Thyroid gland (tissue), 4 donors: ENCODE data around the gene PDXDC1.
A peak's percentile ranks its signal among the peaks of the same experiment; 100 is the strongest.

Experiments used
- POLR2A ChIP-seq, 2 donors: fragments of 450-650 bp; IDR thresholded peaks; one replicate each; pipeline ENCODE4 v1.6.1; 2017; ENCODE audit warnings: antibody characterized with exemption in 2 of 2, mild to moderate bottlenecking in 2 of 2, moderate library complexity in 1 of 2
- TF ChIP-seq, protein P1 (sequence below), 6 experiments: fragments of 200-600 bp in 3 of 6; fragments of 450-650 bp in 3 of 6; sonication (generic) in 3 of 6; IDR thresholded peaks; one replicate each; pipeline ENCODE4 v1.5.1; 2016 to 2019; ENCODE audit warnings: antibody characterized with exemption in 6 of 6, mild to moderate bottlenecking in 2 of 6, inconsistent platforms in 1 of 6, moderate library complexity in 1 of 6

DNA sequence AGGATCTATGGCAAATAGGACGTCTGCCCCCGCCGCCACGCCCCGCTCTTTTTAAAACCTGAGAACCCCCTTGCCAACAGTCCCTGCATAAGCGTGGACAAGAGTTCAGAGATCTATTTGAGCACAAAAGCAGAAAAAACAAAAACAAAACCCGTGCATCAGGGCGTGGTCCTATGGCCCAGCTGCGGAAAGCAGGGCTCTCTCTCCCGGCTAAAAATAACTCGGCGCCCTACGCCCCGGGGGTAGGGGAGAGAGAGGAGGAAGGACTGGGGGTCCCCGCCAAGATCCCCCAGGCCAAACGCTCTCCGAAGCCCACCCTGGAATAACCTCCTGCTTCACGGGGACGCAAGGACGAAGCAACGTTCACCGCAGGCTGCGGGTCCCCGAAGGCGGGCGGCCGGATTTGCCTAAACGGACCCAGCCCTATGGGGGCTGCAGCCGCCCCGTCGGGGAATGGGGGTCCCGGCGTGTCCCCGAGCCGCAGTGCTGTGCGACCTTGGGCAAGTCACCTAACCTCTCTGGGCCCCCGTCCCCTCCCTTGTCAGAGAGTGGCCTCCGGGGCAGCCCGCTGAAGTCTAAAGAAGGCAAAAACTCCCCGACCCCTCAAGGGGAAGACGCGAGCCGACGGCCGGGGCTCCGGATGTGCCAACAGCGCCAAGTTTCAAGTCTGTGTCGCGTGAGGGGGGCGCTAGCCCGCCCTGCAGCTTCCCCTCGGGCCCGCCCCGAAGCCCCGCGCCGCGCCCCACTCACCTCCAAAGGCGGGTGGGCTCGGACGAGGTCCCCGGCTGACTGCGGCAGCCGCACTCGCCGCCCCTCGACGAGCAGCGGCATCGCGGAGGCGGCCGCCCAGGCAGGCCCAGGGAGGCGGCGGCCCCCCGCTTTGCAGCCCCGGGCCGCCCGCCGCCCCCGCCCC is 80.6 kb downstream of the PDXDC1 start:
- TF ChIP-seq, protein P1, sequence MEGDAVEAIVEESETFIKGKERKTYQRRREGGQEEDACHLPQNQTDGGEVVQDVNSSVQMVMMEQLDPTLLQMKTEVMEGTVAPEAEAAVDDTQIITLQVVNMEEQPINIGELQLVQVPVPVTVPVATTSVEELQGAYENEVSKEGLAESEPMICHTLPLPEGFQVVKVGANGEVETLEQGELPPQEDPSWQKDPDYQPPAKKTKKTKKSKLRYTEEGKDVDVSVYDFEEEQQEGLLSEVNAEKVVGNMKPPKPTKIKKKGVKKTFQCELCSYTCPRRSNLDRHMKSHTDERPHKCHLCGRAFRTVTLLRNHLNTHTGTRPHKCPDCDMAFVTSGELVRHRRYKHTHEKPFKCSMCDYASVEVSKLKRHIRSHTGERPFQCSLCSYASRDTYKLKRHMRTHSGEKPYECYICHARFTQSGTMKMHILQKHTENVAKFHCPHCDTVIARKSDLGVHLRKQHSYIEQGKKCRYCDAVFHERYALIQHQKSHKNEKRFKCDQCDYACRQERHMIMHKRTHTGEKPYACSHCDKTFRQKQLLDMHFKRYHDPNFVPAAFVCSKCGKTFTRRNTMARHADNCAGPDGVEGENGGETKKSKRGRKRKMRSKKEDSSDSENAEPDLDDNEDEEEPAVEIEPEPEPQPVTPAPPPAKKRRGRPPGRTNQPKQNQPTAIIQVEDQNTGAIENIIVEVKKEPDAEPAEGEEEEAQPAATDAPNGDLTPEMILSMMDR (IDR thresholded peaks at IDR 0.05): peak in 1 of 6 experiments; percentile 24
- TF ChIP-seq POLR2A (IDR thresholded peaks at IDR 0.05): peak in 1 of 2 donors; percentile 42
